Activated CD8-positive, alpha-beta T cell treated with anti-CD3 and anti-CD28 coated beads, Interleukin-2, amount 10 ng/mL, durations not matched to agents 7 days and 5 days (primary cell): ENCODE measurements around the gene HM13. TPM values are rescaled to one million over a fixed set of nuclear protein-coding genes. Genes with fewer than 3 reads are reported as not detected.
A peak's percentile ranks its signal among the peaks of the same experiment; 100 is the strongest.
"Not testable (repeated sequence)": the region's sequence is repeated elsewhere in the genome, so short reads cannot be mapped to it uniquely, and the experiment has no call there.

Experiments used
- ATAC-seq: fragments of 150-1000 bp; cut with Tn5 transposase; one replicate; pipeline ENCODE4 v1.10.0; 2021; ENCODE audit warnings: moderate library complexity
- CTCF ChIA-PET: fragments of 350-600 bp; sonication (Branson Sonifier 250); formaldehyde crosslinking; loops from one replicate; lab custom pipeline; 2021; ENCODE audit warnings: antibody characterized with exemption; lab: Charles Lee
- POLR2A ChIA-PET: fragments of 350-600 bp; sonication (Branson Sonifier 250); formaldehyde crosslinking; loops from one replicate; lab custom pipeline; 2021; ENCODE audit warnings: antibody characterized with exemption; lab: Charles Lee
- DNase-seq: peaks from one replicate; pipeline ENCODE4 v3.0.0-alpha.2; 2020
- H3K27ac Mint-ChIP-seq: one replicate; pipeline ENCODE4 v1.8.0; 2021; ENCODE audit warnings: mild to moderate bottlenecking, mixed read lengths
- H3K27me3 Mint-ChIP-seq: one replicate; pipeline ENCODE4 v1.8.0; 2021; ENCODE audit warnings: low read depth, mixed read lengths
- H3K36me3 Mint-ChIP-seq: one replicate; pipeline ENCODE4 v1.8.0; 2021; ENCODE audit warnings: low read depth, mixed read lengths
- H3K4me1 Mint-ChIP-seq: one replicate; pipeline ENCODE4 v1.8.0; 2021; ENCODE audit warnings: low read depth, mixed read lengths
- H3K4me3 Mint-ChIP-seq: one replicate; pipeline ENCODE4 v1.8.0; 2021; ENCODE audit warnings: mild to moderate bottlenecking, mixed read lengths
- H3K9me3 Mint-ChIP-seq: one replicate; pipeline ENCODE4 v1.8.0; 2022; ENCODE audit warnings: mixed read lengths; ENCODE audit not compliant: insufficient read depth
- total RNA-seq, 2 experiments: library from RNA; stranded (reverse); gene quantifications; one replicate each; pipeline ENCODE4 v1.2.3, GENCODE V29; 2021

HM13 gene
- total RNA-seq, 2 experiments from 2014 or later, result 117 to 127 TPM

DNA sequence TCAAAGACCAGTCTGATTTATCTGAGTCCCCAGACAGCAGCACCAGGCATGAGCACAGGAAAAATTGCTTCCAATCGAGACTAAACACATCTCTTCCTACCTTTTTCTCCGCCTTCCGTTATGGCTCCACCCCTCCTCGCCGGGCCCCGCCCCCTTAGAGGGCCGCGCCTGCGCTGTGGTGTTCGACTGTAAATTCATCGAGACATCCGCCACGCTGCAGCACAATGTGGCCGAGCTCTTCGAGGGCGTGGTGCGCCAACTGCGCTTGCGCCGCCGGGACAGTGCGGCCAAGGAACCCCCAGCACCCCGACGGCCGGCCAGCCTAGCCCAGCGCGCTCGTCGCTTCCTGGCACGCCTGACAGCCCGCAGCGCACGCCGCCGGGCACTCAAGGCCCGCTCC lies 30.2 kb upstream of the HM13 start:
- DNase-seq, result no peak
- Mint-ChIP-seq H3K4me3 (no peak overlapping the region), H3K27ac (no peak overlapping the region), H3K9me3 (no peaks in the 10 kb centered on the region), H3K27me3 (peaks cover 31% of the 10 kb centered on the region), H3K4me1 (no peaks in the 10 kb centered on the region), H3K36me3 (no peaks in the 10 kb centered on the region)
- ChIA-PET POLR2A (no interaction called here), CTCF (no interaction called here)
- no peak for ATAC-seq

- ATAC-seq, result no peak
- ChIA-PET CTCF (interaction anchor here (5.2 kb wide), 1 partner anchor 17 kb away, joined by 32 read pairs; no protein-coding TSS in a partner anchor), POLR2A (no interaction called here)
- Mint-ChIP-seq H3K36me3 (no peaks in the 10 kb centered on the region), H3K4me3 (no peak overlapping the region), H3K27ac (no peak overlapping the region), H3K4me1 (no peaks in the 10 kb centered on the region), H3K27me3 (peaks cover 31% of the 10 kb centered on the region), H3K9me3 (no peaks in the 10 kb centered on the region)
- no peak for DNase-seq
Measured at GRCh38 chr20:31485450-31486339, 28.5 kb upstream of the HM13 start.

DNA sequence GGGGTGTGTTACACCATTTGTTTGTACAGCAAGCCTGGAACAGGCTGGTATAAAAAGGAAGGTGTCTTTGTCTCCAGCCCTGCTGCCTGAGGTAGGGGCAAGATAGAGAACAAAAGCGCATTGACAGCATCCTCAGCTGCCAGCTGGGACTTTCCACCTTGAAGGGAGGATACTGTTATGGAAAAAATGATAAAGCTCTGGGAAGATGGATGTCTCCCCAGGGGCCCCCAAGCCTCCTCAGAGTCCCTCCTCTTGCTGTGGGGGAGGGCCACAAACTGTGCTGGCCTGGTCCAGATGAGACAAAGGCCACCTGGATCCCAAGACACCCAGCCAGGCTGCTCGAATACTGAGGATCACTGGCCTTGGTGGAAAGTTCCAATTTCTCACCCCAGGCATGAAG lies 26.1 kb upstream of the HM13 start:
- peaks cover 23% of the 10 kb centered on the region for H3K27me3 Mint-ChIP-seq
- ChIA-PET POLR2A (no interaction called here), CTCF (interaction anchor here (1.2 to 5.2 kb wide), 2 partner anchors 14 to 27 kb away, joined by 4 to 32 read pairs; no protein-coding TSS in a partner anchor)
- no peak overlapping the region for H3K4me3 Mint-ChIP-seq
- H3K4me1 Mint-ChIP-seq, result no peaks in the 10 kb centered on the region
- DNase-seq (no peak), ATAC-seq (no peak)
- no peaks in the 10 kb centered on the region for H3K36me3 Mint-ChIP-seq
- no peak overlapping the region for H3K27ac Mint-ChIP-seq
- no peaks in the 10 kb centered on the region for H3K9me3 Mint-ChIP-seq

- no peaks in the 10 kb centered on the region for H3K36me3 Mint-ChIP-seq
- H3K27ac Mint-ChIP-seq, result no peak overlapping the region
- peaks cover 25% of the 10 kb centered on the region for H3K27me3 Mint-ChIP-seq
- DNase-seq, result no peak
- no peak for ATAC-seq
- no peaks in the 10 kb centered on the region for H3K4me1 Mint-ChIP-seq
- no peaks in the 10 kb centered on the region for H3K9me3 Mint-ChIP-seq
- CTCF ChIA-PET, result interaction anchor here (1.2 to 5.2 kb wide), 2 partner anchors 13 to 28 kb away, joined by 4 to 32 read pairs; no protein-coding TSS in a partner anchor
- POLR2A ChIA-PET, result no interaction called here
- no peak overlapping the region for H3K4me3 Mint-ChIP-seq
Measured at GRCh38 chr20:31489152-31489551, 25.1 kb upstream of the HM13 start.

DNA sequence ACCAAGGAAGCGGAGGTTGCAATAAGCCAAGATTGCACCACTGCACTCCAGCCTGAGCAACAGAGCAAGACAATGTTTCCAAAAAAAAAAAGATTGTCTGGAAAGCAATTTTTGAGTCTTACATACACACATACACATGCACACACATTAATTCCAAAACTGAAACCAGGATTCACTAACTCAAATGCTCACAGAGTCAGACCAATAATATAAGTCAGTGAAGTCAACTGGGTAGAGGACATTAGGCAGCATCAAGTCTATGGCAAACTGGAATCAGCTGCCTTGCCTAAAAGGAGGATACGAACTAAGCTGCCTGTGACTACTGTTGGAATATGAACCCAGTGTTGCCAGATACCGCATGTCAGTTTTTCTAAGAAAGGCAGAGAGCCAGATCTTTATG lies 23.5 kb upstream of the HM13 start:
- no peaks in the 10 kb centered on the region for H3K9me3 Mint-ChIP-seq
- no peak for ATAC-seq
- POLR2A ChIA-PET, result no interaction called here
- H3K4me3 Mint-ChIP-seq, result no peak overlapping the region
- H3K4me1 Mint-ChIP-seq, result no peaks in the 10 kb centered on the region
- no peaks in the 10 kb centered on the region for H3K36me3 Mint-ChIP-seq
- H3K27me3 Mint-ChIP-seq, result peaks cover 24% of the 10 kb centered on the region
- no peak overlapping the region for H3K27ac Mint-ChIP-seq
- CTCF ChIA-PET, result interaction anchor here (1.9 kb wide), 1 partner anchor 12 kb away, joined by 10 read pairs; no protein-coding TSS in a partner anchor
- no peak for DNase-seq

DNA sequence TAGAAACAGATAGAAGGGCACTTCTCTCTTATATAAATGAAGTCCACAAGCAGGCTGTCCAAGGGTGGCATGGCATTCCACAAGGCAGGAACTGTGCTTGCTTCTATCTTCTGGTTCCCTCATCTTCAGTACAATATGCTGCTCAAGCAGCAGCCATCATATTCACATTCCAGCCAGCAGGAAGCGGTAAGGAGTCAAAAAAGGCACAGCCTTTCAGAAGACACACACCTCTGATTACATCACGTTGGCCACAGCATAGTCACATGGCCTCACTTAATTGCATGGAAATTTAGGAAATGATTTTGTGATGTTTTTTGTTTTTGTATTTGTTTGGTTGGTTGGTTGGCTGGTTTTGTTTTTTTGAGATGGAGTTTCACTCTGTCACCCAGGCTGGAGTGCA lies 20.1 kb upstream of the HM13 start:
- H3K9me3 Mint-ChIP-seq, result no peaks in the 10 kb centered on the region

GRCh38 chr20:31496761-31497295 lies 17.4 kb upstream of the HM13 start:
- peaks cover 18% of the 10 kb centered on the region for H3K27me3 Mint-ChIP-seq
- H3K4me1 Mint-ChIP-seq, result no peaks in the 10 kb centered on the region
- no peak overlapping the region for H3K4me3 Mint-ChIP-seq
- H3K9me3 Mint-ChIP-seq, result no peaks in the 10 kb centered on the region
- DNase-seq, result no peak
- no peaks in the 10 kb centered on the region for H3K36me3 Mint-ChIP-seq
- ChIA-PET POLR2A (no interaction called here), CTCF (no interaction called here)
- ATAC-seq, result no peak
- no peak overlapping the region for H3K27ac Mint-ChIP-seq

More for the DNA sequence above, 20.1 kb upstream of the HM13 start:
- CTCF ChIA-PET, result no interaction called here
- Mint-ChIP-seq H3K36me3 (no peaks in the 10 kb centered on the region), H3K27ac (no peak overlapping the region), H3K4me1 (no peaks in the 10 kb centered on the region), H3K4me3 (no peak overlapping the region), H3K27me3 (peaks cover 18% of the 10 kb centered on the region)
- POLR2A ChIA-PET, result no interaction called here
- DNase-seq, result no peak
- no peak for ATAC-seq

DNA sequence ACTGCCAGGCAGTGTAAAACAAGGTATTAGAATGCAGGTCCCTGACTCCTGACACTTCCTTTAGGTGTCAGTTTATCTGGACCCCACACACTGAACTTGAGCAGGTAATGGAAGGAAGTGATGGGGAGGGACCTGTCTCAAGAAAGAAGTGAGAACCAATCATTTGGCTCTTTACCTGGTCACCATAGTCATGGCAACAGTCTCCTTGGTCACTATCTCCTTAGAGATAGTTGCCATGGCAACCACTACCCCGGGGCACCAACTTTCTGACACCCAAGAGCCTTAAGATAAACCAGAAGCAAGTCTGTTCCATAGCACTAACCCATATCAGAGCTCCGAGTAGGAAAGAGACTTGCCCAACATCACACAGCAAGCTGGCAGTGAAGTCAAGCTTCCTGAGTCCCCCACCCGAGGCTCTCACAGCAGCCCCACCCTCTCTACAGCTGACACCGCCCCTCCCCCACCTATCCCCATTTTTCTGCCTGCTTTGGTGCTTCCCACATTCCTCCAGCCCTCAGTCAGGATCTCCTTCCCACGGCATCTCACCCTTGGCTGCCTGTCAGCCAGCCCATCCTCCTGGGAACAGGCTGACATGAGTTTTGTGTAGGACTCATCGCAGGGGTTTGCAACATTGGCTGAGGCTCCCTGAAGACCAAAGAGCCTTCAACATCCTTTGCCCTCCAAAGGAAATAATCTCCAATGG lies 16.3 kb upstream of the HM13 start:
- DNase-seq, result no peak
- ChIA-PET POLR2A (no interaction called here), CTCF (no interaction called here)
- H3K9me3 Mint-ChIP-seq, result no peaks in the 10 kb centered on the region
- peaks cover 18% of the 10 kb centered on the region for H3K27me3 Mint-ChIP-seq
- no peak overlapping the region for H3K27ac Mint-ChIP-seq
- H3K36me3 Mint-ChIP-seq, result no peaks in the 10 kb centered on the region
- peaks cover 2% of the 10 kb centered on the region for H3K4me1 Mint-ChIP-seq
- H3K4me3 Mint-ChIP-seq, result no peak overlapping the region
- no peak for ATAC-seq

DNA sequence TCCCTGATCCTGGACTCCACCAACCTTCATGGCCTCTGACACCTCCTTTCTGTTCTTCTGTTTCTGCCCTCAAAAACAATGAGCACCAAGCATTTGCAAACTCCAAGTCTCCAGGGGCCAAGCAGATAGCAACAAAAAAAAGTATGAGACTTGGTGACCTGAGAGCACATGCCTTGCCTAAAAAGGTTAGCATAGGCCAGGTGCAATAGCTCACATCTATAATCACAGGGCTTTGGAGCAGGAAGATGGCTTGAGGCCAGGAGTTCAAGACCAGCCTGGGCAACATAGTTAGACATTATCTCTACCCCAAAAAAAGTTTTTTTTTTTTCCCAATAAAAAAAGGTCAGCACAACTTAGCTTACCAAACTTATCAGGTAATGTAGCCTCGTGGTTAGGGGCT lies 13.7 kb upstream of the HM13 start:
- DNase-seq (no peak), ATAC-seq (no peak)
- Mint-ChIP-seq H3K9me3 (no peaks in the 10 kb centered on the region), H3K36me3 (no peaks in the 10 kb centered on the region), H3K27me3 (peaks cover 8% of the 10 kb centered on the region), H3K27ac (no peak overlapping the region), H3K4me1 (peaks cover 6% of the 10 kb centered on the region), H3K4me3 (no peak overlapping the region)
- CTCF ChIA-PET, result interaction anchor here (5.1 kb wide), 1 partner anchor 42 kb away, joined by 87 read pairs; no protein-coding TSS in a partner anchor
- POLR2A ChIA-PET, result no interaction called here

DNA sequence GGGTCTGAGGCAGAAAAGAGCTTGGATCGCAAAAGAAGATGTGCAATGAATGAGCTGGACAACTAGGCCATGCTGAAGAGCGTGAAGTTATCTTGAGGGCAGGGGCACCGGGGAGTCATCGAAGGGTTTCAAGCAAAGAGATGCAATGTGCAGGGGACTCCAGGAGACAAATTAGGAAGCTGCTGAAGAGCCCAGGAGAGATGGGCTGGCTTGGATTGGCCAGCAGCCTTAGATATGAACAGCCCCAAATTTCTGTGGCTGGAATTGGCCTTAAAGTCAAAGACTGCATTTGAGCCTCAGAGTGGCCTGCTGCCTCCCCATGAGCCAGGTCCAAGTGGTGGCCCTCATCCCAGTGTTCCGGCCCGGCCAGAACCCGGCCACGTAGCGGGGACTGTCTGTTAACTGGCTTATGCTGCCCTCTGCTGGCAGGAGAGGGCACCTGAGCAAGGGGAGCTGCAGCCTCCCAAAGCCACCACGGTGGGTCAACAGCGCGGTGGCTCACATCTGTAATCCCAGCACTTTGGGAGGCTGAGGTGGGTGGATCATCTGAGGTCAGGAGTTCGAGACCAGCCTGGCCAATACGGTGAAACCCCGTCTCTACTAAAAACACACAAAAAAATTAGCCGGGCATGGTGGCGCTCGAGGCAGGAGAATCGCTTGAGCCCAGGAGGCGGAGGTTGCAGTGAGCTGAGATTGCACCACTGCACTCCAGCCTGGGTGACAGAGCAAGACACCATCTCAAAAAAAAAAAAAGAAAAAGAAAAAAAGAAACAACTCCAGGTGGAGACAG lies 11.2 kb upstream of the HM13 start:
- H3K4me1 Mint-ChIP-seq, POLR2A ChIA-PET, H3K36me3 Mint-ChIP-seq, H3K27ac Mint-ChIP-seq, H3K27me3 Mint-ChIP-seq, H3K4me3 Mint-ChIP-seq, H3K9me3 Mint-ChIP-seq: not testable (repeated sequence)
- peak; percentile 97 for ATAC-seq
- DNase-seq, result peak; percentile 82
- CTCF ChIA-PET, result interaction anchor here (0.6 to 5.1 kb wide), 31 partner anchors 9 to 243 kb away, joined by 3 to 87 read pairs (median 4); partner anchors contain the start of gene DEFB124

GRCh38 chr20:31505903-31506302 lies 8.3 kb upstream of the HM13 start:
- Mint-ChIP-seq H3K4me3 (no peak overlapping the region), H3K9me3 (no peaks in the 10 kb centered on the region), H3K36me3 (no peaks in the 10 kb centered on the region), H3K27me3 (peaks cover 8% of the 10 kb centered on the region), H3K27ac (no peak overlapping the region), H3K4me1 (peaks cover 6% of the 10 kb centered on the region)
- ATAC-seq (no peak), DNase-seq (no peak)
- POLR2A ChIA-PET, result no interaction called here
- CTCF ChIA-PET, result no interaction called here
